GM12878 (cell line): ENCODE data around the gene GIMAP1. TPM values are rescaled to one million over a fixed set of nuclear protein-coding genes. Genes with fewer than 3 reads are reported as not detected.

Experiments
- BHLHE40 ChIP-seq, 2 experiments: fragments of 450-650 bp in 1 of 2; IDR thresholded peaks; 2 replicates each; pipeline ENCODE4 v1.6.1; 2011 to 2017; ENCODE audit warnings: low read depth in 2 of 2, borderline replicate concordance in 1 of 2, improper control_type of control experiment in 1 of 2, low read length in 1 of 2, mild to moderate bottlenecking in 1 of 2
- EGR1 ChIP-seq, 2 experiments: IDR thresholded peaks; 1 replicate in 1 of 2; 2 replicates in 1 of 2; pipeline ENCODE4 v1.6.1; 2011 to 2012; ENCODE audit warnings: low read depth in 2 of 2, low read length in 2 of 2, borderline replicate concordance in 1 of 2, mild to moderate bottlenecking in 1 of 2, moderate library complexity in 1 of 2
- EP300 ChIP-seq, 2 experiments: fragments of 150-350 bp in 1 of 2; IDR thresholded peaks; 2 replicates each; pipeline ENCODE4 v1.6.1; 2011 to 2012; ENCODE audit warnings: low read depth in 2 of 2, low read length in 2 of 2, borderline replicate concordance in 1 of 2, improper control_type of control experiment in 1 of 2, inconsistent platforms in 1 of 2; ENCODE audit not compliant: control insufficient read depth in 1 of 2
- ETV6 ChIP-seq, 2 experiments: fragments of 450-650 bp in 1 of 2; IDR thresholded peaks in 1 of 2; conservative IDR thresholded peaks in 1 of 2; 2 replicates each; pipeline ENCODE4 v1.6.1; 2014; ENCODE audit warnings: antibody characterized with exemption in 1 of 2, borderline replicate concordance in 1 of 2, low read depth in 1 of 2, mild to moderate bottlenecking in 1 of 2, moderate library complexity in 1 of 2
- IRF4 ChIP-seq: IDR thresholded peaks from 2 replicates; pipeline ENCODE4 v1.6.1; 2011; ENCODE audit warnings: low read depth, low read length
- KAT2A ChIP-seq: conservative IDR thresholded peaks from 2 replicates; pipeline ENCODE4 v1.6.1; 2011; ENCODE audit warnings: low read depth, low read length; ENCODE audit not compliant: control insufficient read depth
- KDM1A ChIP-seq: fragments of 200-600 bp; sonication (generic); IDR thresholded peaks from 2 replicates; pipeline ENCODE4 v1.6.1; 2016; ENCODE audit warnings: borderline replicate concordance
- MAX ChIP-seq: IDR thresholded peaks from 2 replicates; pipeline ENCODE4 v1.6.1; 2012; ENCODE audit warnings: low read depth, low read length, improper control_type of control experiment
- MTA3 ChIP-seq: IDR thresholded peaks from 2 replicates; pipeline ENCODE4 v1.6.1; 2012; ENCODE audit warnings: low read length, inconsistent platforms, borderline replicate concordance
- NFIC ChIP-seq: IDR thresholded peaks from 2 replicates; pipeline ENCODE4 v1.6.1; 2012; ENCODE audit warnings: low read depth, mild to moderate bottlenecking, inconsistent platforms, low read length, moderate library complexity
- NR2C1 ChIP-seq: fragments of 450-650 bp; IDR thresholded peaks from 2 replicates; pipeline ENCODE4 v1.6.1; 2017; ENCODE audit warnings: antibody characterized with exemption, mild to moderate bottlenecking, moderate library complexity
- NR2F1 ChIP-seq: fragments of 450-650 bp; conservative IDR thresholded peaks from 2 replicates; pipeline ENCODE4 v1.6.1; 2017; ENCODE audit warnings: mild to moderate bottlenecking
- PAX5 ChIP-seq: IDR thresholded peaks from 2 replicates; pipeline ENCODE4 v1.6.1; 2011; ENCODE audit warnings: low read depth, low read length, borderline replicate concordance
- PML ChIP-seq: IDR thresholded peaks from 2 replicates; pipeline ENCODE4 v1.6.1; 2012; ENCODE audit warnings: low read length, inconsistent platforms
- POU2F2 ChIP-seq: IDR thresholded peaks from 3 replicates; pipeline ENCODE4 v1.6.1; 2011; ENCODE audit warnings: low read depth, mild to moderate bottlenecking, low read length, borderline replicate concordance
- RAD21 ChIP-seq: IDR thresholded peaks from 2 replicates; pipeline ENCODE4 v1.6.1; 2011; ENCODE audit warnings: mild to moderate bottlenecking, low read depth, low read length, moderate library complexity; ENCODE audit not compliant: insufficient read depth
- RUNX3 ChIP-seq: IDR thresholded peaks from 2 replicates; pipeline ENCODE4 v1.6.1; 2012; ENCODE audit warnings: low read length, inconsistent platforms
- SPI1 ChIP-seq: IDR thresholded peaks from 2 replicates; pipeline ENCODE4 v1.6.1; 2011; ENCODE audit warnings: low read depth, mild to moderate bottlenecking, low read length, moderate library complexity, borderline replicate concordance; ENCODE audit not compliant: insufficient read depth
- SUPT20H ChIP-seq: IDR thresholded peaks from 2 replicates; pipeline ENCODE4 v1.6.1; 2011; ENCODE audit warnings: low read depth, mild to moderate bottlenecking, low read length, moderate library complexity, borderline replicate concordance; ENCODE audit not compliant: control insufficient read depth
- YBX1 ChIP-seq: fragments of 450-650 bp; IDR thresholded peaks from 2 replicates; pipeline ENCODE4 v1.6.1; 2016; ENCODE audit warnings: antibody characterized with exemption
- polyA plus RNA-seq, 11 experiments: library from polyadenylated mRNA; depleted of rRNA in 4 of 11; unstranded in 6 of 11; stranded (reverse) in 5 of 11; fragments of >200 nt; fragmentation: Nextera tagmentation in 4 of 11; fragmentation: Illumina TruSeq in 1 of 11; extraction: Ambion mirVana in 4 of 11; extraction: Trizol in 1 of 11; gene quantifications; 1 replicate in 1 of 11; 2 replicates in 10 of 11; pipeline versions ENCODE4 v1.2.1 to v1.2.3, GENCODE V29; 2011 to 2016; ENCODE audit warnings: inconsistent platforms in 2 of 11, missing spikeins in 2 of 11, low read depth in 1 of 11
- total RNA-seq, 4 experiments: library from RNA; depleted of rRNA in 3 of 4; stranded (reverse); fragments of >200 nt in 3 of 4; fragmentation: Illumina TruSeq in 1 of 4; extraction: Trizol in 1 of 4; gene quantifications; 2 replicates each; pipeline versions ENCODE4 v1.2.1 to v1.2.3, GENCODE V29; 2013 to 2021
- TF ChIP-seq, protein P1 (sequence below): fragments of 450-650 bp; IDR thresholded peaks from 2 replicates; pipeline ENCODE4 v1.6.1; 2017; ENCODE audit warnings: mild to moderate bottlenecking, moderate library complexity
- TF ChIP-seq, protein P2 (sequence below): fragments of 450-650 bp; IDR thresholded peaks from 2 replicates; pipeline ENCODE4 v1.6.1; 2017; ENCODE audit warnings: low read depth, mild to moderate bottlenecking, moderate library complexity
- TF ChIP-seq, protein P3 (sequence below): IDR thresholded peaks from 2 replicates; pipeline ENCODE4 v1.6.1; 2012; ENCODE audit warnings: low read length, inconsistent platforms

GIMAP1 gene
- total and polyA plus RNA-seq, 10 of the 15 experiments (the other 5 are each of a cell fraction or from before 2014, with no cell fraction given), result 0.16 to 1.9 (median 1.1) TPM

DNA sequence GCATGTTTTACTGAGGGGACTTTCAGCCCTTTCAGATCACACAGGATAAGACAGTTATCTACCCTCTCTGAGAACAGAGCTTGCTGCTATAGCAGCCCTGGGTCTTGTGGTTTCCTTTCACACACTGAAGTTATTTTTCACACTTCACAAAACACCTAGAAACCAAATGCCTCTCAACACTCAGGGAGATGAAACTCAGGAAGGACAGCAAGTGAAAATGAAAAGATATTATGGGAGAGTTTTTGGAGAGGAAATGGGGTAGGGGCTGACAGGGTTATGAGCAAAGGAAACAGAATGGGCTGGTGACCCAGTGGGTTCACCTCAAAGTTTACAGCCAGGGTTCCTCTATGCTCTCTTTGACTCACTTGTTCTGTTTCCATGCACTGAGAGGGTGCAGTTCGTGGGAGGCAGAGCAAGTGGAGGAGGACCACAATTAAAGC is 47.9 kb upstream of the GIMAP1 start (continued):
- peak; percentile 49; the same call in 1 of the 2 replicates for TF ChIP-seq MTA3
- no peak for TF ChIP-seq YBX1
- peak; percentile 19; the same call in 1 of the 2 replicates for TF ChIP-seq RAD21
- TF ChIP-seq, protein P1, sequence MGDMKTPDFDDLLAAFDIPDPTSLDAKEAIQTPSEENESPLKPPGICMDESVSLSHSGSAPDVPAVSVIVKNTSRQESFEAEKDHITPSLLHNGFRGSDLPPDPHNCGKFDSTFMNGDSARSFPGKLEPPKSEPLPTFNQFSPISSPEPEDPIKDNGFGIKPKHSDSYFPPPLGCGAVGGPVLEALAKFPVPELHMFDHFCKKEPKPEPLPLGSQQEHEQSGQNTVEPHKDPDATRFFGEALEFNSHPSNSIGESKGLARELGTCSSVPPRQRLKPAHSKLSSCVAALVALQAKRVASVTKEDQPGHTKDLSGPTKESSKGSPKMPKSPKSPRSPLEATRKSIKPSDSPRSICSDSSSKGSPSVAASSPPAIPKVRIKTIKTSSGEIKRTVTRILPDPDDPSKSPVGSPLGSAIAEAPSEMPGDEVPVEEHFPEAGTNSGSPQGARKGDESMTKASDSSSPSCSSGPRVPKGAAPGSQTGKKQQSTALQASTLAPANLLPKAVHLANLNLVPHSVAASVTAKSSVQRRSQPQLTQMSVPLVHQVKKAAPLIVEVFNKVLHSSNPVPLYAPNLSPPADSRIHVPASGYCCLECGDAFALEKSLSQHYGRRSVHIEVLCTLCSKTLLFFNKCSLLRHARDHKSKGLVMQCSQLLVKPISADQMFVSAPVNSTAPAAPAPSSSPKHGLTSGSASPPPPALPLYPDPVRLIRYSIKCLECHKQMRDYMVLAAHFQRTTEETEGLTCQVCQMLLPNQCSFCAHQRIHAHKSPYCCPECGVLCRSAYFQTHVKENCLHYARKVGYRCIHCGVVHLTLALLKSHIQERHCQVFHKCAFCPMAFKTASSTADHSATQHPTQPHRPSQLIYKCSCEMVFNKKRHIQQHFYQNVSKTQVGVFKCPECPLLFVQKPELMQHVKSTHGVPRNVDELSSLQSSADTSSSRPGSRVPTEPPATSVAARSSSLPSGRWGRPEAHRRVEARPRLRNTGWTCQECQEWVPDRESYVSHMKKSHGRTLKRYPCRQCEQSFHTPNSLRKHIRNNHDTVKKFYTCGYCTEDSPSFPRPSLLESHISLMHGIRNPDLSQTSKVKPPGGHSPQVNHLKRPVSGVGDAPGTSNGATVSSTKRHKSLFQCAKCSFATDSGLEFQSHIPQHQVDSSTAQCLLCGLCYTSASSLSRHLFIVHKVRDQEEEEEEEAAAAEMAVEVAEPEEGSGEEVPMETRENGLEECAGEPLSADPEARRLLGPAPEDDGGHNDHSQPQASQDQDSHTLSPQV, result no peak
- TF ChIP-seq IRF4, result peak; percentile 41; the same call in 1 of the 2 replicates
- TF ChIP-seq, protein P2, sequence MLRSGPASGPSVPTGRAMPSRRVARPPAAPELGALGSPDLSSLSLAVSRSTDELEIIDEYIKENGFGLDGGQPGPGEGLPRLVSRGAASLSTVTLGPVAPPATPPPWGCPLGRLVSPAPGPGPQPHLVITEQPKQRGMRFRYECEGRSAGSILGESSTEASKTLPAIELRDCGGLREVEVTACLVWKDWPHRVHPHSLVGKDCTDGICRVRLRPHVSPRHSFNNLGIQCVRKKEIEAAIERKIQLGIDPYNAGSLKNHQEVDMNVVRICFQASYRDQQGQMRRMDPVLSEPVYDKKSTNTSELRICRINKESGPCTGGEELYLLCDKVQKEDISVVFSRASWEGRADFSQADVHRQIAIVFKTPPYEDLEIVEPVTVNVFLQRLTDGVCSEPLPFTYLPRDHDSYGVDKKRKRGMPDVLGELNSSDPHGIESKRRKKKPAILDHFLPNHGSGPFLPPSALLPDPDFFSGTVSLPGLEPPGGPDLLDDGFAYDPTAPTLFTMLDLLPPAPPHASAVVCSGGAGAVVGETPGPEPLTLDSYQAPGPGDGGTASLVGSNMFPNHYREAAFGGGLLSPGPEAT, result peak; percentile 92
- TF ChIP-seq NR2F1, result peak; percentile 63; the same call in 1 of the 2 replicates
- TF ChIP-seq EP300 (IDR thresholded peaks at IDR 0.05; ENCODE audit: borderline replicate concordance in 1 of 2, control insufficient read depth in 1 of 2, low read depth in 2 of 2, low read length in 2 of 2), result peak; percentile 33 to 82; a peak in 2 of 4 replicates
- TF ChIP-seq KDM1A, result no peak
- TF ChIP-seq RUNX3, result peak; percentile 96
- no peak for TF ChIP-seq KAT2A
- TF ChIP-seq PAX5, result peak; percentile 58; the same call in 1 of the 2 replicates
- peak; percentile 90 for TF ChIP-seq NFIC
- no peak for TF ChIP-seq NR2C1
- TF ChIP-seq SPI1, result 0 out of 2 replicates have a peak, but pooled peaks have one; percentile 23
- peak; percentile 74; the same call in 1 of the 2 replicates for TF ChIP-seq PML
- TF ChIP-seq POU2F2, result 0 out of 3 replicates have a peak, but pooled peaks have one; percentile 21
- TF ChIP-seq ETV6 (conservative IDR thresholded peaks at IDR 0.05 in 1 of 2, IDR thresholded peaks at IDR 0.05 in 1 of 2; ENCODE audit: borderline replicate concordance in 1 of 2, low read depth in 1 of 2), result peak in 1 of 2 experiments; percentile 69; a peak in 1 of 4 replicates
- TF ChIP-seq, protein P3, sequence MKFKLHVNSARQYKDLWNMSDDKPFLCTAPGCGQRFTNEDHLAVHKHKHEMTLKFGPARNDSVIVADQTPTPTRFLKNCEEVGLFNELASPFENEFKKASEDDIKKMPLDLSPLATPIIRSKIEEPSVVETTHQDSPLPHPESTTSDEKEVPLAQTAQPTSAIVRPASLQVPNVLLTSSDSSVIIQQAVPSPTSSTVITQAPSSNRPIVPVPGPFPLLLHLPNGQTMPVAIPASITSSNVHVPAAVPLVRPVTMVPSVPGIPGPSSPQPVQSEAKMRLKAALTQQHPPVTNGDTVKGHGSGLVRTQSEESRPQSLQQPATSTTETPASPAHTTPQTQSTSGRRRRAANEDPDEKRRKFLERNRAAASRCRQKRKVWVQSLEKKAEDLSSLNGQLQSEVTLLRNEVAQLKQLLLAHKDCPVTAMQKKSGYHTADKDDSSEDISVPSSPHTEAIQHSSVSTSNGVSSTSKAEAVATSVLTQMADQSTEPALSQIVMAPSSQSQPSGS, result peak; percentile 99
- TF ChIP-seq EGR1 (IDR thresholded peaks at IDR 0.05; ENCODE audit: borderline replicate concordance in 1 of 2, low read depth in 2 of 2, low read length in 2 of 2), result peak in 1 of 2 experiments; percentile 16; a peak in 1 of 3 replicates
- 0 out of 2 replicates have a peak, but pooled peaks have one; percentile 42 for TF ChIP-seq MAX
- TF ChIP-seq SUPT20H, result no peak
- TF ChIP-seq BHLHE40 (IDR thresholded peaks at IDR 0.05; ENCODE audit: borderline replicate concordance in 1 of 2, low read depth in 2 of 2, low read length in 1 of 2), result peak; percentile 19 to 58; a peak in 2 of 4 replicates
